Right atrium auricular region (tissue), 2 donors: Measurements from ENCODE around the gene CXCL5. TPM values are rescaled to one million over a fixed set of nuclear protein-coding genes. Genes with fewer than 3 reads are reported as not detected.
"Not testable (repeated sequence)": the region's sequence is repeated elsewhere in the genome, so short reads cannot be mapped to it uniquely, and the experiment has no call there.

Experiments used
- DNase-seq: peaks from one replicate; pipeline ENCODE4 v3.0.0-alpha.2; 2019; ENCODE audit warnings: low spot score
- H3K27ac ChIP-seq, 2 donors: fragments of 200-600 bp; sonication (generic); 1 replicate in 1 of 2; 2 replicates in 1 of 2; pipeline ENCODE4 v1.5.1; 2016 to 2019
- H3K27me3 ChIP-seq, 2 donors: fragments of 200-600 bp; sonication (generic); one replicate each; pipeline versions ENCODE4 v1.5.1 to v1.6.0; 2017 to 2019
- H3K36me3 ChIP-seq: fragments of 200-600 bp; sonication (generic); one replicate; pipeline ENCODE4 v1.5.1; 2016
- H3K4me1 ChIP-seq, 2 donors: fragments of 200-600 bp; sonication (generic); one replicate each; pipeline versions ENCODE4 v1.5.1 to v1.6.0; 2017 to 2019
- H3K4me3 ChIP-seq, 2 donors: fragments of 200-600 bp; sonication (generic); 1 replicate in 1 of 2; 2 replicates in 1 of 2; pipeline ENCODE4 v1.5.1; 2017 to 2019; ENCODE audit warnings: mild to moderate bottlenecking in 1 of 2, moderate library complexity in 1 of 2
- H3K9me3 ChIP-seq, 2 donors: fragments of 200-600 bp; sonication (generic); one replicate each; pipeline ENCODE4 v1.5.1; 2019
- total RNA-seq, 2 donors: library from RNA; depleted of rRNA; stranded (reverse); fragments of >200 nt; gene quantifications; one replicate each; pipeline ENCODE4 v1.1.0, GENCODE V29; 2016
- TF ChIP-seq, protein P1 (sequence below), 2 donors: fragments of 200-600 bp; sonication (generic); IDR thresholded peaks; one replicate each; pipeline ENCODE4 v1.5.1; 2019; ENCODE audit warnings: antibody characterized with exemption in 2 of 2

CXCL5 gene
- total RNA-seq, 2 donors from 2014 or later = not detected

GRCh38 chr4:73989928-73990327 is 8.5 kb downstream of the CXCL5 start:
- no peak overlapping the region for H3K27ac ChIP-seq
- no peak overlapping the region for H3K4me3 ChIP-seq
- H3K27me3 ChIP-seq = no peaks in the 10 kb centered on the region
- no peaks in the 10 kb centered on the region for H3K36me3 ChIP-seq
- H3K4me1 ChIP-seq = no peaks in the 10 kb centered on the region
- no peaks in the 10 kb centered on the region for H3K9me3 ChIP-seq
- TF ChIP-seq, protein P1, sequence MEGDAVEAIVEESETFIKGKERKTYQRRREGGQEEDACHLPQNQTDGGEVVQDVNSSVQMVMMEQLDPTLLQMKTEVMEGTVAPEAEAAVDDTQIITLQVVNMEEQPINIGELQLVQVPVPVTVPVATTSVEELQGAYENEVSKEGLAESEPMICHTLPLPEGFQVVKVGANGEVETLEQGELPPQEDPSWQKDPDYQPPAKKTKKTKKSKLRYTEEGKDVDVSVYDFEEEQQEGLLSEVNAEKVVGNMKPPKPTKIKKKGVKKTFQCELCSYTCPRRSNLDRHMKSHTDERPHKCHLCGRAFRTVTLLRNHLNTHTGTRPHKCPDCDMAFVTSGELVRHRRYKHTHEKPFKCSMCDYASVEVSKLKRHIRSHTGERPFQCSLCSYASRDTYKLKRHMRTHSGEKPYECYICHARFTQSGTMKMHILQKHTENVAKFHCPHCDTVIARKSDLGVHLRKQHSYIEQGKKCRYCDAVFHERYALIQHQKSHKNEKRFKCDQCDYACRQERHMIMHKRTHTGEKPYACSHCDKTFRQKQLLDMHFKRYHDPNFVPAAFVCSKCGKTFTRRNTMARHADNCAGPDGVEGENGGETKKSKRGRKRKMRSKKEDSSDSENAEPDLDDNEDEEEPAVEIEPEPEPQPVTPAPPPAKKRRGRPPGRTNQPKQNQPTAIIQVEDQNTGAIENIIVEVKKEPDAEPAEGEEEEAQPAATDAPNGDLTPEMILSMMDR (IDR thresholded peaks at IDR 0.05) = no peak
- DNase-seq = no peak

GRCh38 chr4:73989031-73989430 is 9.4 kb downstream of the CXCL5 start:
- Histone ChIP-seq H3K27me3 (no peaks in the 10 kb centered on the region), H3K4me3 (no peak overlapping the region), H3K9me3 (no peaks in the 10 kb centered on the region), H3K36me3 (no peaks in the 10 kb centered on the region), H3K27ac (no peak overlapping the region), H3K4me1 (no peaks in the 10 kb centered on the region)
- DNase-seq = no peak
- TF ChIP-seq, protein P1 (IDR thresholded peaks at IDR 0.05) = no peak

- TF ChIP-seq, protein P1 (IDR thresholded peaks at IDR 0.05) = no peak
- Histone ChIP-seq H3K9me3 (no peaks in the 10 kb centered on the region), H3K4me3 (no peak within 1 kb of the TSS)
These were observed 10.4 kb downstream of the CXCL5 start, which contains the start of gene PPBP for GRCh38 chr4:73988061-73988460. TSS of gene PPBP (minus strand) at chr4:73988190. CDS start at chr4:73988103, 87 bp downstream.

DNA sequence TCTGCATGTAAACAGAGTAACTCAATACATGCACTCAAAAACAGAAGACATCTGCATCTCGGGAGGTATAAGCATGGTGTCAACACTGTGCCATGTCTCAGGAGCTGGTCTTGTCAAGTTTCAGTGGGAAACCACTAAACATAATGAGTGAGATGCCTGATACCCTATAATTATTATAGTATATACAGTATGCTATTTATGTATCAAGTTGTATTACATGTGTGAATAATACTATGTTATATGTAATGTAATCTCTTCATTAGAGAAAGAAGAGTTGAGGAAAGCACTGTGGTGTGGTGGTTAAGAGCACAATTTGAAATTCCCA is 13.0 kb downstream of the CXCL5 start:
- TF ChIP-seq, protein P1 (IDR thresholded peaks at IDR 0.05) = no peak
- no peak overlapping the region for H3K27ac ChIP-seq
- no peaks in the 10 kb centered on the region for H3K9me3 ChIP-seq
- H3K36me3 ChIP-seq = no peaks in the 10 kb centered on the region
- H3K4me1 ChIP-seq = peaks cover 0 to 5% of the 10 kb centered on the region in 2 donors
- H3K4me3 ChIP-seq = no peak overlapping the region
- DNase-seq = no peak
- no peaks in the 10 kb centered on the region for H3K27me3 ChIP-seq

More at GRCh38 chr4:73988061-73988460, 10.4 kb downstream of the CXCL5 start, which contains the start of gene PPBP:
- Histone ChIP-seq H3K27ac (no peak within 1 kb of the TSS), H3K36me3 (no peaks in the 10 kb centered on the region), H3K4me1 (no peaks in the 10 kb centered on the region), H3K27me3 (no peaks in the 10 kb centered on the region)
- no peak for DNase-seq

DNA sequence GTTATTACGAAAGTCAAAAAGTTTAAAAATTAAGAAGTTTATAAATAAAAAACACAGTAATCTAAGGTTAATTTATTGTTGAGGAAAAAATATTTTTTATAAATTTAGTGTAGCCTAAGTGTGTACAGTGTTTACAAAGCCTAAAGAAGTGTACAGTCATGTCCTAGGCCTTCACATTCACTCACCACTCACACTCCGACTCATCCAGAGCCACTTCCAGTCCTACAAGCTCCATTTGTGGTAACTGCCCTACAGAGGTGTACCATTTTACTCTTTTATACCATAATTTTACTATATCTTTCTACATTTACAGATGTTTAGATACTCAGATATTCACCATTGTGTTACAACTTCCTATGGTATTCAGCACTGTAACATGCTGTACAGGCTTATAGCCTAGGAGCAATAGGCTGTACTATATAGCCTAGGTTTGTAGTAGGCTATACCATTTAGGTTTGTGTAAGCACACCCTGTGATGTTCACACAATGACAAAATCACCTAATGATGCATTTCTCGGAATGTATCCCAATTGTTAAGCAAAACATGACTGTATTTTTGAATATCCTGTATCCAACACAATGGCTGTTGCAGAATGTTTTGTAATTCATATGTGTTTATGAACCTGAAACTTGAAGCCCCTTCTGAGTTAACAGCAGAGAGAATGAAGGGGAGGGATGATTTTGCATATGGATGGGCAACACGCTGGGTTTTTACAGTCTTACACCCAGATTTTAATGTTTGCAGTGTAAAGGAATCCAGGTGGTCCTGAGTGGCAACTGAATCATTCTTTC is 13.5 kb downstream of the CXCL5 start:
- no peaks in the 10 kb centered on the region for H3K9me3 ChIP-seq
- no peaks in the 10 kb centered on the region for H3K27me3 ChIP-seq
- no peak overlapping the region for H3K4me3 ChIP-seq
- no peaks in the 10 kb centered on the region for H3K36me3 ChIP-seq
- H3K27ac ChIP-seq = no peak overlapping the region
- DNase-seq = no peak
- TF ChIP-seq, protein P1 (IDR thresholded peaks at IDR 0.05) = no peak
- peaks cover 0 to 5% of the 10 kb centered on the region in 2 donors for H3K4me1 ChIP-seq

DNA sequence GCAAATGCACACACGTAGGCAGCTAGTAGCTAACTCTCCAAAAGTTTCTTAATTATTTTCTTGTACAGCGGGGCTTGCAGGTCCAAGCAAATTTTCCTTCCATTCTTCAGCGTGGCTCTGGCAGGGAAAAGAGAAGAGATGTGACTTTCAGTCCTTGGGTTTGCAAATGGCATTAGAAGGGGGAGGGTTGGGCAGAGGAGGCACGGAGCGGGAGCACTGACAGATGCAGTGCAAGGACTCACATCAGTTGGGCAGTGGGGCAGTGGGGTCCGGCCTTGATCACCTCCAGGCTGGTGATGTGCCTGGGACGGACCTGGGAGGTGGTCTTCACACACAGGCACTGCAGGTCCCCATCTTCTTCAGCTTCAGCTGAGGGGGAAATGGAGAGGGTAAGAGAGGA is 17.3 kb downstream of the CXCL5 start:
- not testable (repeated sequence) for H3K4me3 ChIP-seq, DNase-seq, H3K27ac ChIP-seq, H3K9me3 ChIP-seq, H3K27me3 ChIP-seq, H3K36me3 ChIP-seq, H3K4me1 ChIP-seq
